Tibial nerve (tissue), 4 donors: ENCODE measurements around the gene TFEB.

Experiments
- EP300 ChIP-seq, 2 donors: sonication (generic); formaldehyde crosslinking; IDR thresholded peaks; one replicate each; pipeline ENCODE4 v1.6.1; 2017; ENCODE audit warnings: antibody characterized with exemption in 2 of 2, mild to moderate bottlenecking in 1 of 2
- POLR2A ChIP-seq, 2 donors: fragments of 450-650 bp; IDR thresholded peaks; one replicate each; pipeline ENCODE4 v1.6.1; 2017; ENCODE audit warnings: antibody characterized with exemption in 2 of 2, mild to moderate bottlenecking in 2 of 2, moderate library complexity in 2 of 2
- TF ChIP-seq, protein P1 (sequence below), 5 experiments: fragments of 200-600 bp in 3 of 5; fragments of 450-650 bp in 2 of 5; sonication (generic) in 3 of 5; IDR thresholded peaks; one replicate each; pipeline ENCODE4 v1.5.1; 2016 to 2019; ENCODE audit warnings: antibody characterized with exemption in 5 of 5, mild to moderate bottlenecking in 3 of 5, moderate library complexity in 2 of 5

DNA sequence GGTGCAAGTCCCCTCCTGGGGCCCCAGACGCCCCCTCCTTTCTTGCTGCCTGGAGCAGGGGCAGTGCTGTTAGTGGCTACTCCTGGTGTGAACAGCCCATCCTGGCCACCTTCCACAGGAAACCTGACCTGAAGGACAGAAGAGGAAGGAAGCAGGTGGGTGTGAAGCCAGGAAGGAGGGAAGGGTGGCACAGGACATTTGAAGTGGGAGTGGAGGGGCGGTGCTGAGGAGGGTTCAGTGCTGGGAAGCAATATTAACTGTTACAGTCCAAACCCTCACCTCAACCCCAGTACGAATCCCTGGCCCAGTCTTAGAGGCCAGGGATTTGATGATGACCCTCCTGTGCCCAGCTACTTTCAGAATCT, 45.9 kb upstream of the TFEB start:
- TF ChIP-seq POLR2A (IDR thresholded peaks at IDR 0.05) (no peak), EP300 (IDR thresholded peaks at IDR 0.05) (no peak)
- TF ChIP-seq, protein P1, sequence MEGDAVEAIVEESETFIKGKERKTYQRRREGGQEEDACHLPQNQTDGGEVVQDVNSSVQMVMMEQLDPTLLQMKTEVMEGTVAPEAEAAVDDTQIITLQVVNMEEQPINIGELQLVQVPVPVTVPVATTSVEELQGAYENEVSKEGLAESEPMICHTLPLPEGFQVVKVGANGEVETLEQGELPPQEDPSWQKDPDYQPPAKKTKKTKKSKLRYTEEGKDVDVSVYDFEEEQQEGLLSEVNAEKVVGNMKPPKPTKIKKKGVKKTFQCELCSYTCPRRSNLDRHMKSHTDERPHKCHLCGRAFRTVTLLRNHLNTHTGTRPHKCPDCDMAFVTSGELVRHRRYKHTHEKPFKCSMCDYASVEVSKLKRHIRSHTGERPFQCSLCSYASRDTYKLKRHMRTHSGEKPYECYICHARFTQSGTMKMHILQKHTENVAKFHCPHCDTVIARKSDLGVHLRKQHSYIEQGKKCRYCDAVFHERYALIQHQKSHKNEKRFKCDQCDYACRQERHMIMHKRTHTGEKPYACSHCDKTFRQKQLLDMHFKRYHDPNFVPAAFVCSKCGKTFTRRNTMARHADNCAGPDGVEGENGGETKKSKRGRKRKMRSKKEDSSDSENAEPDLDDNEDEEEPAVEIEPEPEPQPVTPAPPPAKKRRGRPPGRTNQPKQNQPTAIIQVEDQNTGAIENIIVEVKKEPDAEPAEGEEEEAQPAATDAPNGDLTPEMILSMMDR (IDR thresholded peaks at IDR 0.05), result no peak
